ENCODE data around the gene EFEMP2. TPM values are rescaled to one million over a fixed set of nuclear protein-coding genes. Genes with fewer than 3 reads are reported as not detected.

Gene EFEMP2
- total RNA-seq, 3 donors from 2014 or later (not counting 1 experiment from before 2014, with no cell fraction given), result 6.1 to 13.0 (median 9.8) TPM

GRCh38 chr11:65883058-65883761 is 10.6 kb upstream of the EFEMP2 start:
- no peak for DNase-seq
- H3K27me3 ChIP-seq (ENCODE audit: control insufficient read depth, insufficient read depth, low read length), result no peaks in the 10 kb centered on the region
- no peak for ATAC-seq
- H3K4me3 ChIP-seq (ENCODE audit: low read length), result no peak overlapping the region
- 90% methylated on average over 10 of the region's 13 CpGs for WGBS (ENCODE audit: insufficient coverage)
- H3K9me3 ChIP-seq (ENCODE audit: control insufficient read depth, insufficient read depth, low read length), result no peaks in the 10 kb centered on the region
- Mint-ChIP-seq H3K4me1 (peaks cover 55 to 79% of the 10 kb centered on the region in 2 donors), H3K4me3 (peak overlapping the region; percentile 6), H3K27ac (peak overlapping the region; percentile 83 to 84), H3K27me3 (ENCODE audit: low read depth in 2 of 2) (no peaks in the 10 kb centered on the region), H3K9me3 (no peaks in the 10 kb centered on the region), H3K36me3 (no peaks in the 10 kb centered on the region)
- no peak overlapping the region for H3K27ac ChIP-seq (ENCODE audit: low read length)
- TF ChIP-seq, protein P1, sequence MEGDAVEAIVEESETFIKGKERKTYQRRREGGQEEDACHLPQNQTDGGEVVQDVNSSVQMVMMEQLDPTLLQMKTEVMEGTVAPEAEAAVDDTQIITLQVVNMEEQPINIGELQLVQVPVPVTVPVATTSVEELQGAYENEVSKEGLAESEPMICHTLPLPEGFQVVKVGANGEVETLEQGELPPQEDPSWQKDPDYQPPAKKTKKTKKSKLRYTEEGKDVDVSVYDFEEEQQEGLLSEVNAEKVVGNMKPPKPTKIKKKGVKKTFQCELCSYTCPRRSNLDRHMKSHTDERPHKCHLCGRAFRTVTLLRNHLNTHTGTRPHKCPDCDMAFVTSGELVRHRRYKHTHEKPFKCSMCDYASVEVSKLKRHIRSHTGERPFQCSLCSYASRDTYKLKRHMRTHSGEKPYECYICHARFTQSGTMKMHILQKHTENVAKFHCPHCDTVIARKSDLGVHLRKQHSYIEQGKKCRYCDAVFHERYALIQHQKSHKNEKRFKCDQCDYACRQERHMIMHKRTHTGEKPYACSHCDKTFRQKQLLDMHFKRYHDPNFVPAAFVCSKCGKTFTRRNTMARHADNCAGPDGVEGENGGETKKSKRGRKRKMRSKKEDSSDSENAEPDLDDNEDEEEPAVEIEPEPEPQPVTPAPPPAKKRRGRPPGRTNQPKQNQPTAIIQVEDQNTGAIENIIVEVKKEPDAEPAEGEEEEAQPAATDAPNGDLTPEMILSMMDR (IDR thresholded peaks at IDR 0.05), result no peak
- H3K4me1 ChIP-seq (ENCODE audit: control insufficient read depth, insufficient read depth, low read length), result peaks cover 78% of the 10 kb centered on the region
- H3K36me3 ChIP-seq (ENCODE audit: control insufficient read depth, insufficient read depth, low read length), result peaks cover 34% of the 10 kb centered on the region
- intact Hi-C loops (cut with micrococcal nuclease), result no loop called here

DNA sequence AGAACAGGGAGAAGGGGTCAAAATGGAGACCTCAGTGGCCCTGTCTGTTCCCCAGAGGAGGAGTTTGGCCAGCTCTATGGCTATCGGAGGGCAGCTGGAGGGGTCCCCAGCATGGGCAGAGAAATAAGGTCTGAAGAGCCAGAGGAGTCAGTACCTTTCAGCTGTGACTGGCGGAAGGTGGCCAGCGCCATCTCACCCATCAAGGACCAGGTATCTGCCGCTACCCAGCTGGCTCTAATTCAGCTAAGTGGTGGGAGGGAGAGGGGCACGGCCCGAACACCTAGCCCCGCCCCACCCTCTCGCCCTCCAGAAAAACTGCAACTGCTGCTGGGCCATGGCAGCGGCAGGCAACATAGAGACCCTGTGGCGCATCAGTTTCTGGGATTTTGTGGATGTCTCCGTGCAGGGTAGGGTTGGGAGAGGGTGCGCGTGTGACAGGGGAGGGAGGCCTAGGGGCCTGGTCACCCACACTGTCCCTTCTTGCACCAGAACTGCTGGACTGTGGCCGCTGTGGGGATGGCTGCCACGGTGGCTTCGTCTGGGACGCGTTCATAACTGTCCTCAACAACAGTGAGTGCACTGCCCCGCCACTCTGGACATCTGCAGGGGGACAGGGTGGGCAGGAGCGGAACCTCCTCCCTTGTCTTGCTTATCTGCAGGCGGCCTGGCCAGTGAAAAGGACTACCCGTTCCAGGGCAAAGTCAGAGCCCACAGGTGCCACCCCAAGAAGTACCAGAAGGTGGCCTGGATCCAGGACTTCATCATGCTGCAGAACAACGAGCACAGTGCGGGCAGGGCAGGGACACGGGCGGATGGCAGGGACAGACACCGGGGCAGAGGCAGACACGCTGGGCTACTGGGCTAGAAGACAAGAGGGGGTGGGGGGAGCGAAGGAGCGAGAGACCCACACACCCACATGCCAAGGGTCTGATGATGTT is 9.8 kb upstream of the EFEMP2 start:
- Mint-ChIP-seq H3K4me3 (peak overlapping the region; percentile 90), H3K27ac (peak overlapping the region; percentile 85 to 95)

DNA sequence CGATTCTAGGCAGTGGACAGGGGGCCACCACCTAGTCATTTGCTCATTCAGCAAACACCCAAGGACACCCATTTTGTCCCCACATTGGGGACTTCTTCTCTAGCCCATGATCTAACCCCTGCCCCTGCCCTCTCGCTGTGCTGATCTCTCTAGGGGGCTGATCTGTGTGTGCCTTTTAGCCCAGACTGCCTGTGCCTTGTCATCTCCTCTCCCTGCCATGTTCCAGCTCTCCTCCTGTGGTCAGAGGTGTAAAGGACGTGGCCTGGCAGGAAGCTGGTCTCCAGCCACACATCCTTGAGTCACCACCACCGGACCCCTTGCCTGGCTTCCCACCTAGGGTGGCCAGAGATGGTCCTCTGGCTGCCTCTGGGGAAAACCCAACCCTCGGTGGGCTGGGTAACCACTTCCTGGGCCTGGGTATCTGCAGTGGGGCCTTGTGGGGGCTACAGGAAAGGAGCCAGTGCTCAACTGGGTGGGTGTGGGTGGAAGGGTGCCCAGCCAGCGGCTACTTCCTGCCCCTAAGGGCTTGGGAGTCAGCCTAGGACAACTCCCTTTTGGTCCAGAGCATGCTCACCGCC is 8.3 kb upstream of the EFEMP2 start:
- Mint-ChIP-seq H3K4me3 (peak overlapping the region; percentile 90), H3K36me3 (no peaks in the 10 kb centered on the region), H3K27ac (peak overlapping the region; percentile 85 to 95), H3K27me3 (ENCODE audit: low read depth in 2 of 2) (no peaks in the 10 kb centered on the region), H3K9me3 (no peaks in the 10 kb centered on the region), H3K4me1 (peaks cover 42 to 70% of the 10 kb centered on the region in 2 donors)
- peak; percentile 45 to 55 (median 48) for ATAC-seq
- DNase-seq, result peak in 1 of 2 donors; percentile 48
- no peaks in the 10 kb centered on the region for H3K27me3 ChIP-seq (ENCODE audit: control insufficient read depth, insufficient read depth, low read length)
- peaks cover 31% of the 10 kb centered on the region for H3K36me3 ChIP-seq (ENCODE audit: control insufficient read depth, insufficient read depth, low read length)
- H3K4me3 ChIP-seq (ENCODE audit: low read length), result peak overlapping the region; percentile 81
- 20% methylated on average over 7 of the region's 7 CpGs for WGBS (ENCODE audit: insufficient coverage)
- H3K4me1 ChIP-seq (ENCODE audit: control insufficient read depth, insufficient read depth, low read length), result peaks cover 82% of the 10 kb centered on the region
- TF ChIP-seq, protein P1 (IDR thresholded peaks at IDR 0.05), result no peak
- intact Hi-C loops (cut with micrococcal nuclease), result no loop called here
- H3K9me3 ChIP-seq (ENCODE audit: control insufficient read depth, insufficient read depth, low read length), result no peaks in the 10 kb centered on the region
- H3K27ac ChIP-seq (ENCODE audit: low read length), result peak overlapping the region; percentile 82

More for the DNA sequence above, 9.8 kb upstream of the EFEMP2 start:
- Histone ChIP-seq H3K4me3 (ENCODE audit: low read length) (no peak overlapping the region), H3K27me3 (ENCODE audit: control insufficient read depth, insufficient read depth, low read length) (no peaks in the 10 kb centered on the region), H3K4me1 (ENCODE audit: control insufficient read depth, insufficient read depth, low read length) (peaks cover 77% of the 10 kb centered on the region), H3K36me3 (ENCODE audit: control insufficient read depth, insufficient read depth, low read length) (peaks cover 34% of the 10 kb centered on the region), H3K9me3 (ENCODE audit: control insufficient read depth, insufficient read depth, low read length) (no peaks in the 10 kb centered on the region), H3K27ac (ENCODE audit: low read length) (peak overlapping the region; percentile 82)
- WGBS (ENCODE audit: insufficient coverage), result 89% methylated on average over 30 of the region's 30 CpGs
- ATAC-seq, result no peak
- TF ChIP-seq, protein P1 (IDR thresholded peaks at IDR 0.05), result no peak
- no peaks in the 10 kb centered on the region for H3K27me3 Mint-ChIP-seq (ENCODE audit: low read depth in 2 of 2)
- H3K36me3 Mint-ChIP-seq, result no peaks in the 10 kb centered on the region
- no peak for DNase-seq
- intact Hi-C loops (cut with micrococcal nuclease), result no loop called here
- H3K4me1 Mint-ChIP-seq, result peaks cover 49 to 76% of the 10 kb centered on the region in 2 donors
- no peaks in the 10 kb centered on the region for H3K9me3 Mint-ChIP-seq

Data from natural killer cell (primary cell).